ENCODE data around the gene SLC25A2.

SLC25A2 gene

DNA sequence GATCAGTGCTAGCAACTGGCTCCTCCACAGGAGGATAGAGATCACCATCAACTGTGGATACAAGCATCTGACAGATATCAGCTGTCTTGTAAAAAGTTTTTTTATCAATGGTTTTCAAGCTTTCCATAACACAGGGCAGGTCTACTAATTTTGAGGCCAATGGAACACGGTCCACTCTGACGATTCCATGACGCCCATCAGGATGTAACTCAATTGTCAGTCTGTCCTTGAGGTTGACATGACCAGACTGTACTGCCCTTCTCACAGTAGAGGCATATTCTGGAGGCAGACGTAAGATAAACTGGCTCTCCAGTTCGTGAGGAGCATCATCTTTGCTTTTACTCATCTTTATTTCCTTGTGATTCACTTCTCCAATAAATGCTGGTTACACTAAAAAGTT, 15.8 kb upstream of the SLC25A2 start:
- TF ChIP-seq, protein P1, sequence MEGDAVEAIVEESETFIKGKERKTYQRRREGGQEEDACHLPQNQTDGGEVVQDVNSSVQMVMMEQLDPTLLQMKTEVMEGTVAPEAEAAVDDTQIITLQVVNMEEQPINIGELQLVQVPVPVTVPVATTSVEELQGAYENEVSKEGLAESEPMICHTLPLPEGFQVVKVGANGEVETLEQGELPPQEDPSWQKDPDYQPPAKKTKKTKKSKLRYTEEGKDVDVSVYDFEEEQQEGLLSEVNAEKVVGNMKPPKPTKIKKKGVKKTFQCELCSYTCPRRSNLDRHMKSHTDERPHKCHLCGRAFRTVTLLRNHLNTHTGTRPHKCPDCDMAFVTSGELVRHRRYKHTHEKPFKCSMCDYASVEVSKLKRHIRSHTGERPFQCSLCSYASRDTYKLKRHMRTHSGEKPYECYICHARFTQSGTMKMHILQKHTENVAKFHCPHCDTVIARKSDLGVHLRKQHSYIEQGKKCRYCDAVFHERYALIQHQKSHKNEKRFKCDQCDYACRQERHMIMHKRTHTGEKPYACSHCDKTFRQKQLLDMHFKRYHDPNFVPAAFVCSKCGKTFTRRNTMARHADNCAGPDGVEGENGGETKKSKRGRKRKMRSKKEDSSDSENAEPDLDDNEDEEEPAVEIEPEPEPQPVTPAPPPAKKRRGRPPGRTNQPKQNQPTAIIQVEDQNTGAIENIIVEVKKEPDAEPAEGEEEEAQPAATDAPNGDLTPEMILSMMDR (IDR thresholded peaks at IDR 0.05): no peak

DNA sequence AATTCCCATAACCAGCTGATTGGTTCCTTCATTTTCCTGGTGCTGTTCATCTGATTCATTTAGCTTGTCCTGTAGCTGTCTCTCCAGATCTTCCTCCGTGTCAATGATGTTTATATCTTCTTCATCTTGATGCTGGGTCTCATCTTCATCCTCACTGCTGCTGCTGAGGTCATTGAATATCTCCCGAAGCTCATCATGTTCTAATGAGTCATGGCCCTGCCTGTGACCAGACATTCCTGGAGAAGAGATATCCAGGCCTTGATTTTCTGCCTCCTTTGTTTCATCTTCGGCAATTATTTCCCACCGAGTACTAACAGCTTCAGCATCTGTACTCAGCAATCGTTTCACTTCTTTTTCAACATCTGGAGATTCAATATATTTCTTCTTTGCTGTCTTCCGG, 15.4 kb upstream of the SLC25A2 start:
- TF ChIP-seq, protein P1 (IDR thresholded peaks at IDR 0.05): no peak

DNA sequence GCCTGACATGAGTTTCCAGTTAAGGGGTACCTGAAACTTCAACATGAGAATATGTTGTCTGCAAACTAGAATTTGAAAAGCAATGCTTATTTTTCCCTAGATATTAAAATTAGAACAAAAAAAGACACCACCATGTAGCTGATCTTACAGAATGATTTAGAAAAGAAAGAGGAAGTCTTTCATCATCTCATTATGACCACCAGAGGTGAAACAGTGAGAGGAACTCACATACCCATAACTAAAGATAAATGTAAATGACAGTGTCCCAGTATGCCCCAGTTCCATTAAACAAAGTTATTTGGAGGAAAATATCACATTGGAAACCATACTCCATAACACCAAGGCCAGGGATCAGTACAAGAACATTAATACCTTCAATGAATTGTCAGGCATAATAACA, 9.9 kb upstream of the SLC25A2 start:
- TF ChIP-seq, protein P1 (IDR thresholded peaks at IDR 0.05): no peak

DNA sequence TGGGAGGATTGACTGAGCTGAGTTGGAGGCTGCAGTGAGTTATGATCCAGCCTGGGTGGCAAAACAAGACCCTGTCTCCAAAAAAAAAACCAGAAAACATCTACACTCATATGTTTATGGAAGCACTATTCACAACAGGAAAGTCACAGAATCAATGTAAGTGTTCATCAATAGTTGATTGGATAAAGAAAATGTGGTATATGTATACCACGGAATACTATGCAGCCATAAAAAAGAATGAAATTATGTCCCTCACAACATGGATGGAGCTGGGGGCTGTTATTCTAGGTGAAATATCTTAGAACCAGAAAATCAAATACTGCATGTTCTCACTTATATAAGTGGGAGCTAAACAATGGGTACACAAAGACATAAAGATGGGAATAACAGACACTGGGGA, 2.8 kb upstream of the SLC25A2 start:
- TF ChIP-seq, protein P1 (IDR thresholded peaks at IDR 0.05): no peak

DNA sequence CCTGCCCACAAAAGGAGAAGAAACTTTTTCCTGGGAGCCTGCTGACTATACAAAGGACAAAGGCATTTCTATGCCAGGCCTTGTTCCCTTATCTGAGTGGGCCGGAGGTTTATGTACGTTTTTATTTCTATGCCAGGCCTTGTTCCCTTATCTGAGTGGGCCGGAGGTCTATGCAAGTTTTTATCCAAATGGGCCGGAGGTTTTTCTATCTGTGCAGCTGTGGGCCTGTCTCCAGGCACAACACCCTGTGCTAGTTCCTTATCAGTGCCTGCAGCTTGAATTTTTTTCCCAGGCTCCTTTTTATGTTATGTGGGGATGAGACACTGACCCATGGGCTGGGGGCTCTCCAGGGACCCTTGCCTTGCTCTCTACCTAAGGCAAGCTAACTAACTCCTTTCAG, 5.5 kb downstream of the SLC25A2 start:
- TF ChIP-seq, protein P1 (IDR thresholded peaks at IDR 0.05): no peak

DNA sequence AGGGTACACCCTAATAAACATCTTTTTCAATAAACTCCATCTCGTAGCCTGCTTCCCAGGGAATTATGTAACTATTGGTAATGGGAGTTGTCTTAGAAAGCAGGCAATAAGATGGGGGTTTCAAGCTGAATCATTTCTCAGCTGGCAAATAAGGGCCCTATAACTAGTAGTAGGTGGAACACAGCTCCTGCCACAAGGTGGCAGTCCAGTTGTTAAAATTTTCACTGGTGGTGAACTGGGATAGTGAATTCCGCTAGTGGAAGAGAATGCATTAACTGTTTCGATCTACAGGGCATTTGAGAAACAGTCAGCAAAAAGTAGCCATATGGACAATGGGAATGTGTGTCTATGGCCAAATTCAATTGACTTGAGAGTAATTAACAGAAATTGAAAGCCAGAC, 30.9 kb downstream of the SLC25A2 start:
- TF ChIP-seq, protein P1 (IDR thresholded peaks at IDR 0.05): no peak

DNA sequence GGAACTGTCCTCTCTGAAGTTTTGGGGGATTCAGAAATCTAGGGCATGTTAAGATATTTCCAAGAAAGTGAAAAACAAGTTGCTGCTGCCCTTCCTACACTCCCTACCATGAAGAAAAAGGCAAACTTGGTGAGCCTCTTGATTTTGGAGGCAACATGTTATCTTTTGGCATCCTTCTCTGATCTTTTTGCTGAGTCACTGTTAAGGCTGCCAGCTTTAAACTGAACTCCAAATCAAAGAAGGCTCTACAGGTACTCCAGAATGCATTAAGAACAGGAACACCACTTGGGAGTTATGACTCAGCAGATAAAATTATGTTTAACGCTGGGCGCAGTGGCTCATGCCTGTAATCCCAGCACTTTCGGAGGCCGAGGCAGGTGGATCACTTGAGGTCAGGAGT, 34.7 kb downstream of the SLC25A2 start:
- TF ChIP-seq, protein P1 (IDR thresholded peaks at IDR 0.05): no peak

DNA sequence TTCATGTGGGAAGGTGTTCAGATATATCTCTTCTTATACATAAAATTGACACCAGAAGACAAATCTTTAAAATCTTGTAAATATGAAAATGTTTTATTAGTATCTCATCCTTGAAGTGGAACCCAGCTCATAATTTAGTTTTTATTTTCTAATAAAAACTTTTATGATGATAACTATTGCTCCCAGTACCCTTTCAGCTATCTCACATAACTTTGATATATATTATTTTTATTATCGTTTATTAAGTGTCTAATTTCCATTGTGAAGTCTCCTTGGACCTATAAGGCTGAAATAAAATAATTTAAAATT, 42.7 kb downstream of the SLC25A2 start:
- TF ChIP-seq, protein P1 (IDR thresholded peaks at IDR 0.05): no peak
